WTC11 (cell line): ENCODE data around the gene TYRO3. TPM values are rescaled to one million over a fixed set of nuclear protein-coding genes. Genes with fewer than 3 reads are reported as not detected.

Experiments
- ATAC-seq: fragments of 200-7000 bp; cut with Tn5 transposase; 2 replicates; pipeline ENCODE4 v1.10.0; 2021; ENCODE audit warnings: mild to moderate bottlenecking, moderate library complexity
- CTCF ChIA-PET: fragments of 300-600 bp; sonication (Branson Sonifier 250); formaldehyde crosslinking; loops from one replicate; lab custom pipeline; 2021; ENCODE audit warnings: antibody characterized with exemption; lab: Charles Lee
- POLR2A ChIA-PET: fragments of 350-600 bp; sonication (Branson Sonifier 250); formaldehyde crosslinking; loops from one replicate; lab custom pipeline; 2021; ENCODE audit warnings: antibody characterized with exemption; lab: Charles Lee
- DNase-seq: peaks from one replicate; pipeline ENCODE4 v3.0.0; 2021; ENCODE audit warnings: low spot score
- H3K27ac Mint-ChIP-seq: 2 replicates; pipeline ENCODE4 v1.8.0; 2021; ENCODE audit warnings: mixed read lengths
- H3K27me3 Mint-ChIP-seq: 2 replicates; pipeline ENCODE4 v1.8.0; 2021; ENCODE audit warnings: low read depth, mild to moderate bottlenecking, moderate library complexity, mixed read lengths
- H3K36me3 Mint-ChIP-seq: 2 replicates; pipeline ENCODE4 v1.8.0; 2021; ENCODE audit warnings: mixed read lengths
- H3K4me1 Mint-ChIP-seq: 2 replicates; pipeline ENCODE4 v1.8.0; 2022; ENCODE audit warnings: mixed read lengths
- H3K4me3 Mint-ChIP-seq: 2 replicates; pipeline ENCODE4 v1.8.0; 2021; ENCODE audit warnings: mild to moderate bottlenecking, moderate library complexity, mixed read lengths
- H3K9me3 Mint-ChIP-seq: 2 replicates; pipeline ENCODE4 v1.8.0; 2021; ENCODE audit warnings: mixed read lengths
- CREB1 ChIP-seq: sonication (generic); formaldehyde crosslinking; IDR thresholded peaks from 2 replicates; pipeline ENCODE4 v1.8.0; 2023; ENCODE audit warnings: mild to moderate bottlenecking, missing genetic modification reagents
- CREM ChIP-seq: sonication (generic); formaldehyde crosslinking; IDR thresholded peaks from 2 replicates; pipeline ENCODE4 v1.8.1; 2022; ENCODE audit warnings: mild to moderate bottlenecking, missing genetic modification reagents, moderate library complexity
- ETV6 ChIP-seq: sonication (generic); formaldehyde crosslinking; IDR thresholded peaks from 2 replicates; pipeline ENCODE4 v1.8.1; 2022; ENCODE audit warnings: mild to moderate bottlenecking, missing genetic modification reagents
- KAT7 ChIP-seq: sonication (generic); formaldehyde crosslinking; IDR thresholded peaks from 2 replicates; pipeline ENCODE4 v1.8.1; 2023; ENCODE audit warnings: missing genetic modification reagents, mild to moderate bottlenecking, borderline replicate concordance
- NFE2L1 ChIP-seq: sonication (generic); formaldehyde crosslinking; IDR thresholded peaks from 2 replicates; pipeline ENCODE4 v1.8.1; 2023; ENCODE audit warnings: missing genetic modification reagents
- NFYB ChIP-seq: sonication (generic); formaldehyde crosslinking; conservative IDR thresholded peaks from 2 replicates; pipeline ENCODE4 v1.8.0; 2022; ENCODE audit warnings: low read depth, missing genetic modification reagents
- NR1H2 ChIP-seq: sonication (generic); formaldehyde crosslinking; IDR thresholded peaks from 2 replicates; pipeline ENCODE4 v1.9.0; 2021; ENCODE audit warnings: mild to moderate bottlenecking, moderate library complexity, missing genetic modification reagents
- OVOL2 ChIP-seq: fragments of 250-450 bp; sonication (Bioruptor Pico); IDR thresholded peaks from 2 replicates; pipeline ENCODE4 v1.9.0; 2021; ENCODE audit warnings: mild to moderate bottlenecking, borderline replicate concordance
- RELA ChIP-seq: sonication (generic); formaldehyde crosslinking; IDR thresholded peaks from 2 replicates; pipeline ENCODE4 v1.8.1; 2022; ENCODE audit warnings: missing genetic modification reagents, mild to moderate bottlenecking, borderline replicate concordance
- RORB ChIP-seq: fragments of 250-450 bp; sonication (Bioruptor Pico); IDR thresholded peaks from 2 replicates; pipeline ENCODE4 v1.9.0; 2021; ENCODE audit warnings: mild to moderate bottlenecking
- SP1 ChIP-seq: sonication (generic); formaldehyde crosslinking; conservative IDR thresholded peaks from 2 replicates; pipeline ENCODE4 v1.8.1; 2022; ENCODE audit warnings: missing genetic modification reagents
- STAT6 ChIP-seq: sonication (generic); formaldehyde crosslinking; conservative IDR thresholded peaks from 2 replicates; pipeline ENCODE4 v1.8.1; 2023; ENCODE audit warnings: mild to moderate bottlenecking, low read depth, missing genetic modification reagents, moderate library complexity
- TCF7 ChIP-seq: sonication (generic); formaldehyde crosslinking; IDR thresholded peaks from 2 replicates; pipeline ENCODE4 v1.8.0; 2022; ENCODE audit warnings: mild to moderate bottlenecking, low read depth, missing genetic modification reagents, moderate library complexity
- TP53 ChIP-seq: sonication (generic); formaldehyde crosslinking; IDR thresholded peaks from 2 replicates; pipeline ENCODE4 v1.8.1; 2023; ENCODE audit warnings: mild to moderate bottlenecking, missing genetic modification reagents
- ZBTB21 ChIP-seq: sonication (generic); formaldehyde crosslinking; IDR thresholded peaks from 2 replicates; pipeline ENCODE4 v1.8.1; 2023; ENCODE audit warnings: mild to moderate bottlenecking, missing genetic modification reagents, borderline replicate concordance
- ZNF121 ChIP-seq: sonication (generic); formaldehyde crosslinking; IDR thresholded peaks from 2 replicates; pipeline ENCODE4 v1.8.0; 2023; ENCODE audit warnings: missing genetic modification reagents
- ZNF425 ChIP-seq: fragments of 250-450 bp; sonication (Bioruptor Pico); conservative IDR thresholded peaks from 2 replicates; pipeline ENCODE4 v1.9.0; 2021; ENCODE audit warnings: mild to moderate bottlenecking
- ZSCAN18 ChIP-seq: fragments of 250-450 bp; sonication (Bioruptor Pico); IDR thresholded peaks from 2 replicates; pipeline ENCODE4 v2.1.2; 2022; ENCODE audit warnings: mild to moderate bottlenecking, moderate library complexity
- total RNA-seq: library from RNA; stranded (reverse); gene quantifications from 3 replicates; pipeline ENCODE4 v1.2.3, GENCODE V29; 2021
- TF ChIP-seq, protein P1 (sequence below): sonication (generic); formaldehyde crosslinking; IDR thresholded peaks from 2 replicates; pipeline ENCODE4 v1.8.1; 2023; ENCODE audit warnings: mild to moderate bottlenecking, missing genetic modification reagents
- TF ChIP-seq, protein P2 (sequence below): sonication (generic); formaldehyde crosslinking; IDR thresholded peaks from 2 replicates; pipeline ENCODE4 v1.8.1; 2023; ENCODE audit warnings: mild to moderate bottlenecking, missing genetic modification reagents, moderate library complexity
- TF ChIP-seq, protein P3 (sequence below): fragments of 250-450 bp; sonication (Bioruptor Pico); IDR thresholded peaks from 2 replicates; pipeline ENCODE4 v1.9.0; 2021; ENCODE audit warnings: moderate library complexity, mild to moderate bottlenecking, inconsistent platforms, borderline replicate concordance

TYRO3 gene
- total RNA-seq, 1 experiment from 2014 or later = 87.9 TPM

DNA sequence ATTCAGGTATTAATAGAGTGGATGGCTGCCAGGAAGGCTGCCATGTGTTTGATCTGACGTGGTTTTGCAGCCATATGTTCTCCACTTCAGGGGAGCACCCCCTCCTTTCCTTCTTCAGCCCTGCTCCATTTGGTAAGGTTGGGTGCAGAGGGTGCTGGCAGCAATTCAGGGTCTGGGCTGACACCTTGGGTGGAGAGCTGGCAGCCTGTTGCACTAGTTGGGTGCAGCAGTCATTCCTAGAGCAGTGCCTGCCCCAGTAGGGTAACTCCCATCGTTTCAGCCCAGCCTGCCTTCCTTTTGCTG, 1.5 kb downstream of the TYRO3 start:
- ATAC-seq = no peak
- Mint-ChIP-seq H3K9me3 (no peaks in the 10 kb centered on the region), H3K36me3 (peaks cover 8% of the 10 kb centered on the region; the same call in 1 of the 2 replicates), H3K4me1 (peaks cover 73% of the 10 kb centered on the region), H3K27ac (no peak overlapping the region), H3K4me3 (peak overlapping the region; percentile 81), H3K27me3 (no peaks in the 10 kb centered on the region; the same call in 1 of the 2 replicates)
- TF ChIP-seq, protein P1, sequence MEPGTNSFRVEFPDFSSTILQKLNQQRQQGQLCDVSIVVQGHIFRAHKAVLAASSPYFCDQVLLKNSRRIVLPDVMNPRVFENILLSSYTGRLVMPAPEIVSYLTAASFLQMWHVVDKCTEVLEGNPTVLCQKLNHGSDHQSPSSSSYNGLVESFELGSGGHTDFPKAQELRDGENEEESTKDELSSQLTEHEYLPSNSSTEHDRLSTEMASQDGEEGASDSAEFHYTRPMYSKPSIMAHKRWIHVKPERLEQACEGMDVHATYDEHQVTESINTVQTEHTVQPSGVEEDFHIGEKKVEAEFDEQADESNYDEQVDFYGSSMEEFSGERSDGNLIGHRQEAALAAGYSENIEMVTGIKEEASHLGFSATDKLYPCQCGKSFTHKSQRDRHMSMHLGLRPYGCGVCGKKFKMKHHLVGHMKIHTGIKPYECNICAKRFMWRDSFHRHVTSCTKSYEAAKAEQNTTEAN (CRISPR knock-in tag) = 0 out of 2 replicates have a peak, but pooled peaks have one; percentile 1
- TF ChIP-seq NFYB (CRISPR knock-in tag) = no peak
- ChIA-PET CTCF (interaction anchor here (0.7 to 5.2 kb wide), 6 partner anchors 9 to 100 kb away, joined by 3 to 121 read pairs (median 8); partner anchors contain the start of gene MGA), POLR2A (no interaction called here)
- DNase-seq = no peak

DNA sequence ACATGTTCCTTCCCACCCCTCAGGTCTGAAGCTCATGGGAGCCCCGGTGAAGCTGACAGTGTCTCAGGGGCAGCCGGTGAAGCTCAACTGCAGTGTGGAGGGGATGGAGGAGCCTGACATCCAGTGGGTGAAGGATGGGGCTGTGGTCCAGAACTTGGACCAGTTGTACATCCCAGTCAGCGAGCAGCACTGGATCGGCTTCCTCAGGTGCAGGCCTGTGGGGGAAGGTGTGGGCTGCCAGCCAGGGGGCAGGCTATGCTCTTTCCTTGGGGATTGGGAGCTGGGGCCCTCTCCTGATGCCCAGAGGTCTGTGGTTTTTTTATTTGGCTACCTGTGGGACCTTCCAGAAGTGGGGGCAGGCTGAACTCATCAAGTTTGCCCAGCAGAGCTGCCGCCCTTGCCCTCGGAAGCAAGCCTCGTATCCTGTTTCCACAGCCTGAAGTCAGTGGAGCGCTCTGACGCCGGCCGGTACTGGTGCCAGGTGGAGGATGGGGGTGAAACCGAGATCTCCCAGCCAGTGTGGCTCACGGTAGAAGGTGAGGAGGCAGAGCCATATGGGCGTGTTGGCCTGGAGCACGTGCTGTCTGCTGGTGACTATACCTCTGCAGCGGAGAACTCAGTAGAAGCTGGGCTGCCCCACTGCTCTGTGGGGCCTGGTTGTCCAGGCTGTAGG, 2.2 kb downstream of the TYRO3 start:
- DNase-seq (no peak), ATAC-seq (no peak)
- Mint-ChIP-seq H3K4me3 (peak overlapping the region; percentile 81; the same call in 1 of the 2 replicates), H3K27ac (peak overlapping the region; percentile 92), H3K9me3 (no peaks in the 10 kb centered on the region), H3K4me1 (peaks cover 79% of the 10 kb centered on the region), H3K27me3 (no peaks in the 10 kb centered on the region; the same call in 1 of the 2 replicates), H3K36me3 (peaks cover 8% of the 10 kb centered on the region; the same call in 1 of the 2 replicates)
- TF ChIP-seq ZBTB21 (CRISPR knock-in tag) (peak; percentile 30; the same call in 1 of the 2 replicates), RELA (CRISPR knock-in tag) (no peak), OVOL2 (CRISPR knock-in tag) (no peak)
- CTCF ChIA-PET = interaction anchor here (0.7 to 5.2 kb wide), 18 partner anchors 8 to 343 kb away, joined by 3 to 121 read pairs (median 4); partner anchors contain the start of genes LTK, MAPKBP1 and MGA
- POLR2A ChIA-PET = interaction anchor here (0.7 to 3.9 kb wide), 6 partner anchors 17 to 213 kb away, joined by 3 to 19 read pairs (median 4); partner anchors contain the start of genes MAPKBP1 and RPAP1

DNA sequence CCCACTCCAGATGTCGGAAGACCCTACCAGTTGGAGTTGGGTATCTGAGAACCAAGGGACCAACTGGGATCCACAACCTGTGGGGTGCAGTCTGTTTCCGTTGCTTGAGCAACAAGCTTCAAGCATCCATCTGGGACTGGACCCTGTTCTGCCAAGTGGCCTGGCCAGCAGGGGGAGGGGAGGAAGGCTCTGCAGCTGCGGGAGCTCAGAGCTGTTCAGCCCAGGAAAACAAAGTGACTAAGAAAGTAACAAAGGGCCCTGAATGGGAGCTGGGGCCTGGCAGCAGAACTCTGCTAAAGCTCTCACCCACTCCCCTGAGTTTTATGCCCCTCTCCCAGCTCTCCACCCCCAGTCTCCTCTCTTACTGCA, 2.7 kb downstream of the TYRO3 start:
- no peaks in the 10 kb centered on the region for H3K9me3 Mint-ChIP-seq
- CTCF ChIA-PET = interaction anchor here (0.6 to 5.2 kb wide), 19 partner anchors 8 to 343 kb away, joined by 3 to 121 read pairs (median 5); partner anchors contain the start of genes LTK, MAPKBP1 and MGA
- DNase-seq = peak; percentile 67
- peaks cover 82% of the 10 kb centered on the region for H3K4me1 Mint-ChIP-seq
- ATAC-seq = peak; percentile 1; the same call in 1 of the 2 replicates
- peak overlapping the region; percentile 92 for H3K27ac Mint-ChIP-seq
- peaks cover 8% of the 10 kb centered on the region; the same call in 1 of the 2 replicates for H3K36me3 Mint-ChIP-seq
- H3K4me3 Mint-ChIP-seq = peak overlapping the region; percentile 27
- no peak for TF ChIP-seq CREM
- TF ChIP-seq SP1 (CRISPR knock-in tag) = no peak
- TF ChIP-seq NR1H2 (CRISPR knock-in tag) = no peak
- TF ChIP-seq CREB1 = no peak
- TF ChIP-seq STAT6 (CRISPR knock-in tag) = no peak
- TF ChIP-seq, protein P2, sequence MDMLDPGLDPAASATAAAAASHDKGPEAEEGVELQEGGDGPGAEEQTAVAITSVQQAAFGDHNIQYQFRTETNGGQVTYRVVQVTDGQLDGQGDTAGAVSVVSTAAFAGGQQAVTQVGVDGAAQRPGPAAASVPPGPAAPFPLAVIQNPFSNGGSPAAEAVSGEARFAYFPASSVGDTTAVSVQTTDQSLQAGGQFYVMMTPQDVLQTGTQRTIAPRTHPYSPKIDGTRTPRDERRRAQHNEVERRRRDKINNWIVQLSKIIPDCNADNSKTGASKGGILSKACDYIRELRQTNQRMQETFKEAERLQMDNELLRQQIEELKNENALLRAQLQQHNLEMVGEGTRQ = no peak
- no peak for TF ChIP-seq KAT7 (CRISPR knock-in tag)
- no peak for TF ChIP-seq TP53
- TF ChIP-seq NFE2L1 (CRISPR knock-in tag) = no peak
- no peak for TF ChIP-seq RORB (CRISPR knock-in tag)
- TF ChIP-seq ZNF121 (CRISPR knock-in tag) = no peak
- TF ChIP-seq TCF7 (CRISPR knock-in tag) = no peak
- no peak for TF ChIP-seq ZSCAN18 (CRISPR knock-in tag)
- no peak for TF ChIP-seq ZNF425 (CRISPR knock-in tag)
- TF ChIP-seq ETV6 = no peak
- TF ChIP-seq, protein P3, sequence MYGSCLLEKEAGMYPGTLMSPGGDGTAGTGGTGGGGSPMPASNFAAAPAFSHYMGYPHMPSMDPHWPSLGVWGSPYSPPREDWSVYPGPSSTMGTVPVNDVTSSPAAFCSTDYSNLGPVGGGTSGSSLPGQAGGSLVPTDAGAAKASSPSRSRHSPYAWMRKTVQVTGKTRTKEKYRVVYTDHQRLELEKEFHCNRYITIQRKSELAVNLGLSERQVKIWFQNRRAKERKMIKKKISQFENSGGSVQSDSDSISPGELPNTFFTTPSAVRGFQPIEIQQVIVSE (CRISPR knock-in tag) = no peak
- TF ChIP-seq, all 79 proteins: peak for 0
- POLR2A ChIA-PET = interaction anchor here (0.8 to 3.9 kb wide), 6 partner anchors 18 to 212 kb away, joined by 3 to 19 read pairs (median 4); partner anchors contain the start of genes MAPKBP1 and RPAP1
- no peaks in the 10 kb centered on the region; the same call in 1 of the 2 replicates for H3K27me3 Mint-ChIP-seq
